Measurements from ENCODE around the gene KCNK10.

- TF ChIP-seq POLR2AphosphoS5 (IDR thresholded peaks at IDR 0.05) (no peak), POLR2A (IDR thresholded peaks at IDR 0.05) (no peak)
These were observed 104.8 kb downstream of the KCNK10 start for GRCh38 chr14:88218119-88218915.

Data from gastroesophageal sphincter (tissue), 2 donors.